SK-N-SH treated with all-trans-retinoic acid at 6 μM for 48 hours (cell line): ENCODE results near the gene AHRR.

Experiments
- ATAC-seq: fragments of 200-7000 bp; cut with Tn5 transposase; 3 replicates; pipeline ENCODE4 v1.9.1; 2020; ENCODE audit warnings: mild to moderate bottlenecking, moderate library complexity
- ARNTL ChIP-seq: fragments of 450-650 bp; formaldehyde crosslinking; IDR thresholded peaks from 2 replicates; pipeline ENCODE4 v1.5.0; 2020; ENCODE audit warnings: low read depth, mild to moderate bottlenecking, moderate library complexity, borderline replicate concordance
- BACH2 ChIP-seq: fragments of 250-450 bp; sonication (Bioruptor Pico); IDR thresholded peaks from 2 replicates; pipeline ENCODE4 v1.9.0; 2021; ENCODE audit warnings: mild to moderate bottlenecking, borderline replicate concordance
- CREB5 ChIP-seq: fragments of 250-450 bp; sonication (Bioruptor Pico); IDR thresholded peaks from 2 replicates; pipeline ENCODE4 v1.5.1; 2020; ENCODE audit warnings: low read depth, mild to moderate bottlenecking, moderate library complexity
- CSRNP3 ChIP-seq: fragments of 250-450 bp; sonication (Bioruptor Pico); IDR thresholded peaks from 2 replicates; pipeline ENCODE4 v1.5.1; 2021; ENCODE audit warnings: mild to moderate bottlenecking, moderate library complexity
- ESRRG ChIP-seq: fragments of 250-450 bp; sonication (Bioruptor Pico); IDR thresholded peaks from 2 replicates; pipeline ENCODE4 v1.6.1; 2021; ENCODE audit warnings: mild to moderate bottlenecking
- GLIS3 ChIP-seq: fragments of 250-450 bp; sonication (Bioruptor Pico); IDR thresholded peaks from 2 replicates; pipeline ENCODE4 v1.5.0; 2020; ENCODE audit warnings: mild to moderate bottlenecking, moderate library complexity
- ISL1 ChIP-seq: fragments of 250-450 bp; sonication (Bioruptor Pico); IDR thresholded peaks from 2 replicates; pipeline ENCODE4 v2.1.2; 2022; ENCODE audit warnings: mild to moderate bottlenecking, moderate library complexity
- OSR1 ChIP-seq: fragments of 250-450 bp; sonication (Bioruptor Pico); IDR thresholded peaks from 2 replicates; pipeline ENCODE4 v1.8.0; 2022; ENCODE audit warnings: moderate library complexity, mild to moderate bottlenecking, inconsistent platforms
- PATZ1 ChIP-seq: fragments of 250-450 bp; sonication (Bioruptor Pico); IDR thresholded peaks from 2 replicates; pipeline ENCODE4 v1.8.0; 2020; ENCODE audit warnings: mild to moderate bottlenecking, moderate library complexity, borderline replicate concordance
- POU6F1 ChIP-seq: fragments of 250-450 bp; sonication (Bioruptor Pico); IDR thresholded peaks from 2 replicates; pipeline ENCODE4 v1.8.0; 2021; ENCODE audit warnings: low read depth, mild to moderate bottlenecking, moderate library complexity, borderline replicate concordance
- PPARA ChIP-seq: fragments of 250-450 bp; sonication (Bioruptor Pico); IDR thresholded peaks from 2 replicates; pipeline ENCODE4 v1.5.0; 2020; ENCODE audit warnings: mild to moderate bottlenecking, borderline replicate concordance
- RARB ChIP-seq: fragments of 250-450 bp; sonication (Bioruptor Pico); IDR thresholded peaks from 2 replicates; pipeline ENCODE4 v1.8.0; 2021; ENCODE audit warnings: mild to moderate bottlenecking, moderate library complexity
- SNAI2 ChIP-seq: fragments of 250-450 bp; sonication (Bioruptor Pico); IDR thresholded peaks from 2 replicates; pipeline ENCODE4 v1.5.0; 2020; ENCODE audit warnings: mild to moderate bottlenecking, moderate library complexity
- TOX ChIP-seq: fragments of 250-450 bp; sonication (Bioruptor Pico); IDR thresholded peaks from 2 replicates; pipeline ENCODE4 v1.8.0; 2021; ENCODE audit warnings: mild to moderate bottlenecking, moderate library complexity, borderline replicate concordance
- TSHZ2 ChIP-seq: fragments of 250-450 bp; sonication (Bioruptor Pico); IDR thresholded peaks from 2 replicates; pipeline ENCODE4 v1.5.0; 2020; ENCODE audit warnings: mild to moderate bottlenecking, moderate library complexity
- ZC3H10 ChIP-seq: fragments of 250-450 bp; sonication (Bioruptor Pico); IDR thresholded peaks from 2 replicates; pipeline ENCODE4 v1.5.1; 2021; ENCODE audit warnings: mild to moderate bottlenecking, moderate library complexity
- ZFP3 ChIP-seq: fragments of 250-450 bp; sonication (Bioruptor Pico); IDR thresholded peaks from 2 replicates; pipeline ENCODE4 v1.5.0; 2020; ENCODE audit warnings: mild to moderate bottlenecking, moderate library complexity
- ZFP30 ChIP-seq: fragments of 450-650 bp; formaldehyde crosslinking; IDR thresholded peaks from 2 replicates; pipeline ENCODE4 v1.5.0; 2022; ENCODE audit warnings: mild to moderate bottlenecking, moderate library complexity
- ZNF70 ChIP-seq: fragments of 450-650 bp; formaldehyde crosslinking; IDR thresholded peaks from 2 replicates; pipeline ENCODE4 v1.5.0; 2020; ENCODE audit warnings: mild to moderate bottlenecking, moderate library complexity
- ZNF8 ChIP-seq: fragments of 450-650 bp; formaldehyde crosslinking; IDR thresholded peaks from 2 replicates; pipeline ENCODE4 v1.5.0; 2020; ENCODE audit warnings: mild to moderate bottlenecking, moderate library complexity

AHRR gene

GRCh38 chr5:392431-392988, 71.0 kb downstream of the AHRR start:
- no peak for ATAC-seq
- TF ChIP-seq TOX (no peak), SNAI2 (CRISPR knock-in tag) (no peak), ISL1 (CRISPR knock-in tag) (no peak), ZFP3 (CRISPR knock-in tag) (no peak), PPARA (CRISPR knock-in tag) (no peak), CREB5 (CRISPR knock-in tag) (no peak)

GRCh38 chr5:393846-394275, 72.3 kb downstream of the AHRR start:
- no peak for ATAC-seq
- TF ChIP-seq BACH2 (CRISPR knock-in tag): no peak

- no peak for ATAC-seq
- TF ChIP-seq ZC3H10 (CRISPR knock-in tag) (no peak), ZNF8 (CRISPR knock-in tag) (no peak), RARB (CRISPR knock-in tag) (no peak), CREB5 (CRISPR knock-in tag) (no peak), SNAI2 (CRISPR knock-in tag) (no peak), CSRNP3 (CRISPR knock-in tag) (no peak), TSHZ2 (CRISPR knock-in tag) (no peak), ZNF70 (no peak), PPARA (CRISPR knock-in tag) (no peak), GLIS3 (CRISPR knock-in tag) (no peak)
Measured at GRCh38 chr5:394671-395155, 73.2 kb downstream of the AHRR start.

- ATAC-seq: peak; percentile 70
- TF ChIP-seq ESRRG (no peak), TSHZ2 (CRISPR knock-in tag) (no peak), ZNF8 (CRISPR knock-in tag) (no peak), GLIS3 (CRISPR knock-in tag) (no peak), ZFP30 (CRISPR knock-in tag) (no peak), ZC3H10 (CRISPR knock-in tag) (no peak), POU6F1 (CRISPR knock-in tag) (no peak), PPARA (CRISPR knock-in tag) (no peak), OSR1 (CRISPR knock-in tag) (no peak), ARNTL (no peak), PATZ1 (no peak)
- TF ChIP-seq, all 23 proteins: peak for 0
Measured at GRCh38 chr5:395156-395920, 73.8 kb downstream of the AHRR start.
